H1 (cell line): ENCODE measurements around the gene XRN2. TPM values are rescaled to one million over a fixed set of nuclear protein-coding genes. Genes with fewer than 3 reads are reported as not detected.

ENCODE experiments used
- CTCF ChIA-PET: fragments of 300-600 bp; sonication (Branson Sonifier 250); formaldehyde crosslinking; loops from one replicate; lab custom pipeline; 2021; ENCODE audit not compliant: partially characterized antibody; lab: Charles Lee
- POLR2A ChIA-PET: fragments of 300-600 bp; sonication (Branson Sonifier 250); formaldehyde crosslinking; loops from one replicate; lab custom pipeline; 2021; ENCODE audit warnings: inconsistent platforms; ENCODE audit not compliant: partially characterized antibody; lab: Charles Lee
- DNase-seq, 2 experiments: peaks; one replicate each; pipeline versions ENCODE4 v3.0.0 to v3.0.0-alpha.2; 2010 to 2022; ENCODE audit warnings: low spot score in 2 of 2, low read depth in 1 of 2, mixed read lengths in 1 of 2
- FAIRE-seq: peaks from 2 replicates; lab custom pipeline; 2011; peaks lifted over from hg19 to GRCh38; lab: Jason Lieb, UNC
- H2AFZ ChIP-seq: 2 replicates; pipeline ENCODE4 v1.8.1; 2012; ENCODE audit warnings: low read length, inconsistent platforms
- H2AK5ac ChIP-seq: 2 replicates; pipeline ENCODE4 v1.6.1; 2013; ENCODE audit warnings: low read depth, low read length
- H2BK120ac ChIP-seq: replicated peaks from 2 replicates; pipeline ENCODE3; 2013; ENCODE audit warnings: low read depth, low read length, inconsistent platforms
- H2BK12ac ChIP-seq: 2 replicates; pipeline ENCODE4 v1.6.1; 2013; ENCODE audit warnings: low read depth, low read length
- H2BK15ac ChIP-seq: 2 replicates; pipeline ENCODE4 v1.6.1; 2013; ENCODE audit warnings: low read length
- H2BK20ac ChIP-seq: 2 replicates; pipeline ENCODE4 v1.6.1; 2013; ENCODE audit warnings: low read length
- H2BK5ac ChIP-seq: 2 replicates; pipeline ENCODE4 v1.6.1; 2013; ENCODE audit warnings: low read depth, low read length
- H3K14ac ChIP-seq: 2 replicates; pipeline ENCODE4 v1.6.1; 2013; ENCODE audit warnings: inconsistent platforms; ENCODE audit not compliant: insufficient read length
- H3K18ac ChIP-seq: 2 replicates; pipeline ENCODE4 v1.6.1; 2013; ENCODE audit warnings: low read length; ENCODE audit errors: extremely low read depth
- H3K23ac ChIP-seq: 2 replicates; pipeline ENCODE4 v1.6.1; 2013; ENCODE audit warnings: inconsistent platforms; ENCODE audit not compliant: insufficient read length
- H3K23me2 ChIP-seq: 2 replicates; pipeline ENCODE4 v1.6.1; 2013; ENCODE audit warnings: low read depth, low read length
- H3K27ac ChIP-seq: 2 replicates; pipeline ENCODE4 v1.6.1; 2011; ENCODE audit warnings: low read depth, low read length, inconsistent platforms
- H3K27me3 ChIP-seq, 4 experiments: replicated peaks in 1 of 4; 1 replicate in 1 of 4; 2 replicates in 3 of 4; pipeline versions ENCODE4 v1.6.1 to v1.8.1; 2011 to 2013; ENCODE audit warnings: low read length in 3 of 4, mild to moderate bottlenecking in 3 of 4, inconsistent platforms in 2 of 4, mixed read lengths in 2 of 4, moderate library complexity in 1 of 4; ENCODE audit not compliant: control insufficient read depth in 3 of 4, insufficient read depth in 3 of 4; ENCODE audit errors: extremely low read depth in 1 of 4
- H3K36me3 ChIP-seq, 4 experiments: 2 replicates each; pipeline versions ENCODE4 v1.6.1 to v1.8.1; 2011 to 2013; ENCODE audit warnings: mild to moderate bottlenecking in 4 of 4, low read length in 3 of 4, moderate library complexity in 2 of 4, control low read depth in 1 of 4, inconsistent platforms in 1 of 4; ENCODE audit not compliant: insufficient read depth in 4 of 4, control insufficient read depth in 2 of 4
- H3K4ac ChIP-seq: replicated peaks from 2 replicates; pipeline ENCODE3; 2013; ENCODE audit warnings: low read length, low read depth, mixed read lengths, inconsistent platforms; ENCODE audit not compliant: insufficient read length
- H3K4me1 ChIP-seq, 4 experiments: replicated peaks in 1 of 4; 1 replicate in 1 of 4; 2 replicates in 3 of 4; pipeline versions ENCODE4 v1.6.1 to v1.8.1; 2011 to 2013; ENCODE audit warnings: low read length in 3 of 4, inconsistent platforms in 2 of 4, mixed read lengths in 1 of 4; ENCODE audit not compliant: insufficient read depth in 4 of 4, control insufficient read depth in 3 of 4
- H3K4me2 ChIP-seq, 2 experiments: 2 replicates each; pipeline versions ENCODE4 v1.6.1 to v1.8.1; 2011 to 2013; ENCODE audit warnings: low read depth in 2 of 2, low read length in 2 of 2, control low read depth in 1 of 2, inconsistent platforms in 1 of 2, mild to moderate bottlenecking in 1 of 2; ENCODE audit not compliant: insufficient read depth in 1 of 2
- H3K4me3 ChIP-seq, 4 experiments: fragments of 200-600, 300-600 bp in 1 of 4; sonication (generic), shearing (Covaris generic), sonication (Bioruptor Twin) in 1 of 4; 2 replicates each; pipeline versions ENCODE4 v1.5.1 to v1.8.1; 2011 to 2016; ENCODE audit warnings: low read length in 4 of 4, low read depth in 3 of 4, control low read depth in 2 of 4, inconsistent platforms in 2 of 4, mild to moderate bottlenecking in 2 of 4, mixed read lengths in 1 of 4, moderate library complexity in 1 of 4; ENCODE audit not compliant: insufficient read depth in 2 of 4; ENCODE audit errors: extremely low read depth in 1 of 4
- H3K56ac ChIP-seq: replicated peaks from 2 replicates; pipeline ENCODE3; 2013; ENCODE audit warnings: low read depth, mild to moderate bottlenecking, mixed read lengths, low read length, inconsistent platforms; ENCODE audit not compliant: insufficient read length
- H3K79me1 ChIP-seq: 2 replicates; pipeline ENCODE4 v1.6.1; 2013; ENCODE audit warnings: low read depth, low read length, control low read depth
- H3K79me2 ChIP-seq, 2 experiments: 2 replicates each; pipeline versions ENCODE4 v1.6.1 to v1.8.1; 2012 to 2013; ENCODE audit warnings: low read length in 2 of 2, mild to moderate bottlenecking in 2 of 2, inconsistent platforms in 1 of 2; ENCODE audit not compliant: insufficient read depth in 2 of 2, control insufficient read depth in 1 of 2
- H3K9ac ChIP-seq, 4 experiments: replicated peaks in 1 of 4; 1 replicate in 1 of 4; 2 replicates in 3 of 4; pipeline versions ENCODE4 v1.6.1 to v1.8.1; 2011 to 2013; ENCODE audit warnings: low read depth in 3 of 4, low read length in 3 of 4, control low read depth in 2 of 4, mild to moderate bottlenecking in 2 of 4, moderate library complexity in 2 of 4, inconsistent platforms in 1 of 4; ENCODE audit errors: extremely low read depth in 1 of 4
- H3K9me3 ChIP-seq, 2 experiments: 2 replicates each; pipeline versions ENCODE4 v1.6.1 to v1.8.1; 2012 to 2013; ENCODE audit warnings: mild to moderate bottlenecking in 2 of 2, moderate library complexity in 2 of 2, control low read depth in 1 of 2, inconsistent platforms in 1 of 2, low read depth in 1 of 2, low read length in 1 of 2, mixed read lengths in 1 of 2; ENCODE audit not compliant: insufficient read depth in 2 of 2
- H4K20me1 ChIP-seq, 2 experiments: replicated peaks in 1 of 2; 2 replicates each; pipeline versions ENCODE3 to v1.8.1; 2011 to 2013; ENCODE audit warnings: inconsistent platforms in 2 of 2, low read length in 2 of 2, mild to moderate bottlenecking in 1 of 2; ENCODE audit not compliant: insufficient read depth in 2 of 2, control insufficient read depth in 1 of 2
- H4K5ac ChIP-seq: 2 replicates; pipeline ENCODE4 v1.6.1; 2013; ENCODE audit warnings: low read length, low read depth, mixed read lengths, inconsistent platforms; ENCODE audit not compliant: insufficient read length
- H4K8ac ChIP-seq: 2 replicates; pipeline ENCODE4 v1.8.0; 2013; ENCODE audit warnings: mild to moderate bottlenecking, moderate library complexity, low read length, inconsistent platforms; ENCODE audit not compliant: insufficient read depth; ENCODE audit errors: extremely low read depth
- H4K91ac ChIP-seq: replicated peaks from 2 replicates; pipeline ENCODE3; 2013; ENCODE audit warnings: low read length, mixed read lengths, inconsistent platforms; ENCODE audit not compliant: insufficient read length
- ATF2 ChIP-seq: IDR thresholded peaks from 2 replicates; pipeline ENCODE4 v1.6.1; 2012; ENCODE audit warnings: low read length, inconsistent platforms
- ATF3 ChIP-seq: IDR thresholded peaks from 2 replicates; pipeline ENCODE4 v1.6.1; 2011; ENCODE audit warnings: low read depth, mild to moderate bottlenecking, low read length; ENCODE audit not compliant: insufficient read depth
- CTCF ChIP-seq, 3 experiments: IDR thresholded peaks; 1 replicate in 2 of 3; 2 replicates in 1 of 3; pipeline versions ENCODE4 v1.5.1 to v1.6.1; 2011; ENCODE audit warnings: low read length in 3 of 3, mild to moderate bottlenecking in 3 of 3, inconsistent platforms in 2 of 3, low read depth in 1 of 3, moderate library complexity in 1 of 3; ENCODE audit not compliant: insufficient read depth in 1 of 3; ENCODE audit errors: control extremely low read depth in 1 of 3
- FOSL1 ChIP-seq: IDR thresholded peaks from 2 replicates; pipeline ENCODE4 v1.6.1; 2011; ENCODE audit warnings: mild to moderate bottlenecking, low read depth, low read length, moderate library complexity; ENCODE audit not compliant: insufficient read depth
- POLR2AphosphoS5 ChIP-seq: IDR thresholded peaks from 2 replicates; pipeline ENCODE4 v1.6.1; 2011; ENCODE audit warnings: low read depth, low read length
- SIN3A ChIP-seq, 2 experiments: IDR thresholded peaks in 1 of 2; conservative IDR thresholded peaks in 1 of 2; 2 replicates each; pipeline ENCODE4 v1.6.1; 2011 to 2012; ENCODE audit warnings: low read length in 2 of 2, improper control_type of control experiment in 1 of 2, low read depth in 1 of 2, mild to moderate bottlenecking in 1 of 2
- ZNF274 ChIP-seq: IDR thresholded peaks from 2 replicates; pipeline ENCODE4 v1.7.0; 2012; ENCODE audit warnings: low read length, borderline replicate concordance; ENCODE audit errors: extremely low read depth
- WGBS, 2 experiments: shearing (Covaris generic) in 1 of 2; methylation state at CpG; one replicate each; pipeline versions ENCODE4 v1.1.6 to v1.1.7; 2013 to 2015; ENCODE audit warnings: low lambda C conversion rate in 2 of 2, mixed read lengths in 2 of 2, inconsistent platforms in 1 of 2, low coverage in 1 of 2, missing lambda C conversion rate in 1 of 2; ENCODE audit not compliant: insufficient replicate concordance in 2 of 2, insufficient coverage in 1 of 2, insufficient read length in 1 of 2; ENCODE audit errors: extremely low coverage in 1 of 2, missing lambda C conversion rate in 1 of 2; 5-methylcytosine and 5-hydroxymethylcytosine counted together
- polyA plus RNA-seq, 7 experiments: library from polyadenylated mRNA; depleted of rRNA in 3 of 7; stranded (reverse) in 5 of 7; unstranded in 2 of 7; fragments of >200 nt in 5 of 7; fragments of 200-250 nt in 2 of 7; gene quantifications; 1 replicate in 5 of 7; 2 replicates in 1 of 7; 4 replicates in 1 of 7; pipeline versions ENCODE4 v1.2.1 to v1.2.3, GENCODE V29; 2011 to 2013; ENCODE audit warnings: missing spikeins in 2 of 7, mixed read lengths in 2 of 7
- total RNA-seq: library from RNA; stranded (reverse); fragmentation: NEBNext Ultra II Directional; extraction: Animal tissue kit (Norgen Biotek cat#: 25700); gene quantifications from 2 replicates; pipeline ENCODE4 v1.2.1, GENCODE V29; 2021

Gene XRN2
- total and polyA plus RNA-seq, 2 of the 8 experiments (the other 6 are each of a cell fraction or from before 2014, with no cell fraction given): 60.3 to 139 TPM

- H4K20me1 ChIP-seq: no peaks in the 10 kb centered on the region
- CTCF ChIA-PET: interaction anchor here (0.7 to 1.2 kb wide), 2 partner anchors 69 to 73 kb away, joined by 3 to 4 read pairs; no protein-coding TSS in a partner anchor
- H2BK12ac ChIP-seq: no peak overlapping the region
- H3K14ac ChIP-seq: no peak overlapping the region
- H3K4me3 ChIP-seq: no peak overlapping the region
- TF ChIP-seq ATF3 (no peak), ATF2 (no peak), CTCF (IDR thresholded peaks at IDR 0.05; ENCODE audit: control extremely low read depth in 1 of 3, insufficient read depth in 1 of 3, low read depth in 1 of 3, low read length in 3 of 3) (no peak), SIN3A (conservative IDR thresholded peaks at IDR 0.05 in 1 of 2, IDR thresholded peaks at IDR 0.05 in 1 of 2; ENCODE audit: low read depth in 1 of 2, low read length in 2 of 2) (no peak), FOSL1 (no peak), POLR2AphosphoS5 (no peak), ZNF274 (no peak)
- H2BK20ac ChIP-seq: no peak overlapping the region
- H3K79me1 ChIP-seq: no peaks in the 10 kb centered on the region
- no peak overlapping the region for H2BK120ac ChIP-seq
- no peak overlapping the region for H3K56ac ChIP-seq
- WGBS, 2 experiments: 94% methylated on average over 4 of the region's 4 CpGs; no CpG with 5 or more reads in 1 of the 2 experiments
- H3K36me3 ChIP-seq: no peaks in the 10 kb centered on the region
- no peak overlapping the region for H3K18ac ChIP-seq
- H4K8ac ChIP-seq: no peak overlapping the region
- H3K4me1 ChIP-seq: no peaks in the 10 kb centered on the region
- H3K4ac ChIP-seq: no peak overlapping the region
- POLR2A ChIA-PET: no interaction called here
- no peaks in the 10 kb centered on the region for H3K27me3 ChIP-seq
- no peak overlapping the region for H3K4me2 ChIP-seq
- DNase-seq (no peak), FAIRE-seq (no peak)
- no peak overlapping the region for H4K5ac ChIP-seq
- H3K23me2 ChIP-seq: no peaks in the 10 kb centered on the region
- H4K91ac ChIP-seq: no peak overlapping the region
- H3K9me3 ChIP-seq: peaks cover 0 to 3% of the 10 kb centered on the region in 2 experiments; a peak in 1 of 4 replicates
- no peak overlapping the region for H2BK5ac ChIP-seq
- H2BK15ac ChIP-seq: no peak overlapping the region
- H3K23ac ChIP-seq: no peak overlapping the region
- no peaks in the 10 kb centered on the region for H3K79me2 ChIP-seq
- no peak overlapping the region for H2AK5ac ChIP-seq
- no peak overlapping the region for H3K9ac ChIP-seq
- no peak overlapping the region for H3K27ac ChIP-seq
- no peak overlapping the region for H2AFZ ChIP-seq
Observed at GRCh38 chr20:21421601-21422236, 118.6 kb downstream of the XRN2 start.
